Forelimb muscle (tissue), 1 donor: ENCODE results near the gene RPS6KB1. TPM values are rescaled to one million over a fixed set of nuclear protein-coding genes. Genes with fewer than 3 reads are reported as not detected.
"Not testable (repeated sequence)": the region's sequence is repeated elsewhere in the genome, so short reads cannot be mapped to it uniquely, and the experiment has no call there.

ENCODE experiments used
- DNase-seq: peaks from one replicate; pipeline ENCODE4 v3.0.0-alpha.2; 2013; ENCODE audit warnings: low read depth
- polyA plus RNA-seq: library from polyadenylated mRNA; unstranded; fragments of 120-200 nt; gene quantifications from one replicate; pipeline ENCODE4 v1.2.1, GENCODE V29; 2013; ENCODE audit not compliant: insufficient read length

The RPS6KB1 gene
- polyA plus RNA-seq, 1 donor = 36.1 TPM

DNA sequence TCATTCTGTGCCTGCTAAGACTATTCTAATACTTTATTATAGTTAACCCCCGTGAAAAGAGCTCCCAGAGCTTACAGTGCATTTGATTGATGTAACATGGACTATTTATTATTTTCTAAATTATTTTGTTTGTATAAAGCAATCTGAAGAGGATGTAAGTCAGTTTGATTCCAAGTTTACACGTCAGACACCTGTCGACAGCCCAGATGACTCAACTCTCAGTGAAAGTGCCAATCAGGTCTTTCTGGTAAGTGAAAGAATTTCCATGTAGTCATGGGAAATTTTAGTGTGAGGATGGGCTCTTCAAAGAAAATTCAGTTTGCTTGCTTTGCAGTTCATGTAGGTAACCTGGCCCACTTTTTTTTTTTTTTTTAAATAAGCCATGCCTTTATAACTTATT is 47.8 kb downstream of the RPS6KB1 start:
- not testable (repeated sequence) for DNase-seq

DNA sequence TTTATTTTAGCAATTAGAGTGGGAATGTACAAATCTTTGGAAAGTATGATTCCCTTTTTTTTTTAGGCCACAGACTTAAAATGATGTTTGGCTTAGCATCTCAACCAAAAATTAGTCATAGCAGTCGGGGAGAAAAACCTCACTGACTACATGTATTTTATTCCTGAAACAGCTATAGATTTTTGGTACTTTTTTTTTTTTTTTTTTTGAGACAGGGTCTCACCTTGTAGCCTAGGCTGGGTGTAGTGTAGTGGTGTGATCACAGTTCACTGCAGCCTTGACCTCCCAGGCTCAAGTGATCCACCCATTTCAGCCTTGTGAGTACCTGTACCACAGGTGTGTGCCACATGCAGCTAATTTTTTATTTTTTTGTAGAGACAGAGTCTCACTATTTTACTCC is 48.2 kb downstream of the RPS6KB1 start:
- DNase-seq = no peak

GRCh38 chr17:59946433-59946832 is 53.5 kb downstream of the RPS6KB1 start:
- not testable (repeated sequence) for DNase-seq

- not testable (repeated sequence) for DNase-seq
Observed at GRCh38 chr17:59947310-59947709, 54.4 kb downstream of the RPS6KB1 start.

- DNase-seq = no peak
Observed at GRCh38 chr17:59950049-59950448, 57.1 kb downstream of the RPS6KB1 start.

DNA sequence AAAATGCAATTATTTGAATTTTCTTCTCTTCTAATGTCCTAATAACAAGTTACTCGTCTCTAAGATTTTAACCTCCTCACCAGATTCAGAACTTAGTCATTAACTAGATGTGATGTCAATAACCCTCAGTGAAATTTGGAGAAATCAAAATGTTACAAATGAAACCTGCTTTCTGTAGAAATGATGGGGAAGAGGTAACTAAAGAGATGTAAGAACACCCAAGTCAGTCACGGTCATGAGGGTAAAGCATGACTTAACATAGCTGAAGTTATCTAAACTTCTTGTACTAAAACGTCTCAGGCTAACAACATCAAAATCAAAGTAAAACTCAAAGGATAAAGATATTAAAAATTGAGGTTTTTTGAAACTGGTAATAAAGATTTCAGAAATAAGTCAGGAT is 61.9 kb downstream of the RPS6KB1 start:
- DNase-seq = no peak

DNA sequence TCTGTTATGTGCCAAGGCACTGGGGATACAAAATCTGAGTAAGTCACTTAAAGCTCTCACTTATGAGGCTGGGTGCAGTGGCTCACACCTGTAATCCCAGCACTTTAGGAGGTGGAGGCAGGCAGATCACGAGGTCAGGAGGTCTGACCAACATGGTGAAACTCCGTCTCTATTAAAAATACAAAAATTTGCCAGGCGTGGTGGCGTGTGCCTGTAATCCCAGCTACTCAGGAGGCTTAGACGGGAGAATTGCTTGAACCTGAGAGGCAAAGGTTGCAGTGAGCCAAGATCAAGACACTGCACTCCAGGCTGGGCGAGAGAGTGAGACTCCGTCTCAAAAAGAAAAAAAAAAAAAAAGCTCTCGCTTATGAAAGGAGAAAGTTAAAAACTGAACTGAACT is 66.7 kb downstream of the RPS6KB1 start:
- not testable (repeated sequence) for DNase-seq

DNA sequence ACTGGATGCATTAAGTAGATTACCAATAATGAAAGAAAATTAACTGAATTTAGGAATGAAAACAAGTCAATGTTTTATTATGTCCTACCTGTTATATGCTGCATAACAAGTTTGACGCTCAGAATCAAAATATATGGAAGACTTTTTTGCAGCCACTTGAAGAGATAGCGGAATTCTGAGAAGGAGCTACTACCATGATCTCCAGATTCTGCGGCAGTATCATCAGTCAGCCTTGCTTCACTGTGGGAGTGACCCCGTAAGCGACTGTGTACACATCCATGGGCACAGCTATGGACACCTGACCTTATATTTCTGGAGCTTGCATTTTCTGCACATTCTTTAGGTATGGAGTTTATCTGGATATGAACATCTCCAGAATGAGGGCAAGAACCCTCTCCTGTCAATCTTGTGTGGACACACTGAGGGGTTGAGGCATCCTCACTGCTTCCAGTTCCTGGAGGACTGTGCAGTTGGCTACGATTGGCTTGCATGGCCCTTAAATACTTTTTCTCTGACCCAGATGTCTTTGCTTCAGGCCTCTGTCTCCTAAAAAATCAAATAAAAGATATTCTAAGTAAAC is 69.9 kb downstream of the RPS6KB1 start:
- no peak for DNase-seq

DNA sequence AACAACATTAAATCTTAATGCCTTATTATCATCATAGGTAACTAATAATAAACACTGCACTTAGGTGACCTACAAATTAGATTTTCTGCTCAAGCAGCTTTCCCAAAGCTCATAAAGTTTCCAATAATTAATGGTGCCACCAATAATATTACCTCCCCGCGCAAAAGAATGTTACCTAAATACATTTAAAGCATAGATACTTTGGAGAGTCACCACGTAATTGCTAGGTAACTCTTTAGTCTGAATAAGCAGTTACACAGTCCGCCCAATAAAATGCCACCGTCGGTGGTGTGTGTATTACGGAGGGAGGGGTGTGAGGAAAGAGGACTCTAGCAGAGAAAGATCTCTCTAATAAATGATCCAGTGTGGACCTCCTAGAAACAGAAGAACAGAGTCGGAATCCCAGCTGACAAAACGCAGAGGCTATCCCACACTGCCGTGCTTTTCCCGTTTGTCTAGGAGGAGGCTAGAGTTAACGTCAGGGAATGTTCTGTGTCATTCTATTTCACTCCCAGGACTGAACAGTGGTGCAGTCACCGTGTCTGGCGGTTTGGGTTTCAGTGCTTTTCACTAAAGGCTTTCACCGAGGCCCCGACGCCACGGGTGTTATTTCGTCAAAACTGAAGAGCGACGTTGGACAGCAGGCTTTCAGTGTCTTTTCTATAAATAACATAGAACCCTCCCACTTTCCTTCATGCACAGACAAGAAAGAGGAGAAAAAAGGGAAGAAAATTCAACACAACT is 71.0 kb downstream of the RPS6KB1 start:
- peak; percentile 24 for DNase-seq

- peak; percentile 59 for DNase-seq
Observed at GRCh38 chr17:59964482-59965328, 71.8 kb downstream of the RPS6KB1 start, which contains the start of gene RNFT1. TSS of gene RNFT1 (minus strand) at chr17:59964740. CDS start at chr17:59964663, 77 bp downstream.

GRCh38 chr17:59971771-59972170 is 78.8 kb downstream of the RPS6KB1 start:
- not testable (repeated sequence) for DNase-seq

DNA sequence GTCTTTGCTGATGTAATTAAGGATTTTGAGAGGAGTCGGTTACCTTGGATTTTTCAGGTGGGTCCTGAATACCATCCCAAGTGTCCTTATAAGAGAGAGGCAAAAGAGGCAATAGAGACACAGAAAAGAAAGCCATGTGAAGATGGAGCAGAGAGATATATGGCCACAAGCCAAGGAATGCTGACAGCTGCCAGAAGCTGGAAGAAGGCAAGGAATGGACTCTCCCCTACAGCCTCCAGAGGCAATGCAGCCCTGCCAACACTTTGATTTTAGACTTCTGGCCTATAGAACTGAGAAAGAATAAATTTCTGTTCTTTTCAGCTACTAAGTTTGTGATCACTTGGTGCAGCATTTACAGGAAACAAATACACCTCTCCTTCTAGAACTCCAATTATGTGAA is 79.9 kb downstream of the RPS6KB1 start:
- DNase-seq = no peak

DNA sequence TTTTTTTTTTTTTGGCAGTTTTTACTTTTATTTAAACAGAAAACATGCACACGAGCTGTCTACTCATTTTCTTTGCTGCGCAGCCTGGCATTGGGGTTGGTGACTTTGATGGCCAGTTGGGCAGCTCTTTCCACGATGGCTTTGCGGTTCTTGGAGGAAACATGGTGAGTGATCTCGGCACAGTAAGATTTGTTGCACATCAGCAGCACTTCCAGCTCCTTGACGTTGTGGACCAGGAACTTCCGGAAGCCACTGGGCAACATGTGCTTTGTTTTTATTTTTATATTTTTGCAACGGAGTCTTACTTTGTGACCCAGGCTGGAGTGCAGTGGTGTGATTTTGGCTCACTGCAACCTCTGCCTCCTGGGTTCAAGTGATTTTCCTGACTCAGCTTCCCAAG is 80.6 kb downstream of the RPS6KB1 start:
- DNase-seq = not testable (repeated sequence)

GRCh38 chr17:59975166-59975565 is 82.2 kb downstream of the RPS6KB1 start:
- DNase-seq = not testable (repeated sequence)

GRCh38 chr17:59996608-59997007 is 103.7 kb downstream of the RPS6KB1 start:
- DNase-seq = not testable (repeated sequence)

Other genes with a start within 250 kb of the RPS6KB1 start
- gene PTRH2, start 185.7 kb upstream of the RPS6KB1 start, polyA plus RNA-seq = 13.6 TPM
- 43.6 TPM for gene VMP1, start 185.5 kb upstream of the RPS6KB1 start, polyA plus RNA-seq
- 11.0 TPM for gene TUBD1, start 178 bp upstream of the RPS6KB1 start, polyA plus RNA-seq
- 16.1 TPM for gene RNFT1, start 71.6 kb downstream of the RPS6KB1 start, polyA plus RNA-seq
- 18.2 TPM for gene HEATR6, start 185.8 kb downstream of the RPS6KB1 start, polyA plus RNA-seq